ENCODE results near the gene IFNL4.
"Not testable (repeated sequence)": the region's sequence is repeated elsewhere in the genome, so short reads cannot be mapped to it uniquely, and the experiment has no call there.

The IFNL4 gene

DNA sequence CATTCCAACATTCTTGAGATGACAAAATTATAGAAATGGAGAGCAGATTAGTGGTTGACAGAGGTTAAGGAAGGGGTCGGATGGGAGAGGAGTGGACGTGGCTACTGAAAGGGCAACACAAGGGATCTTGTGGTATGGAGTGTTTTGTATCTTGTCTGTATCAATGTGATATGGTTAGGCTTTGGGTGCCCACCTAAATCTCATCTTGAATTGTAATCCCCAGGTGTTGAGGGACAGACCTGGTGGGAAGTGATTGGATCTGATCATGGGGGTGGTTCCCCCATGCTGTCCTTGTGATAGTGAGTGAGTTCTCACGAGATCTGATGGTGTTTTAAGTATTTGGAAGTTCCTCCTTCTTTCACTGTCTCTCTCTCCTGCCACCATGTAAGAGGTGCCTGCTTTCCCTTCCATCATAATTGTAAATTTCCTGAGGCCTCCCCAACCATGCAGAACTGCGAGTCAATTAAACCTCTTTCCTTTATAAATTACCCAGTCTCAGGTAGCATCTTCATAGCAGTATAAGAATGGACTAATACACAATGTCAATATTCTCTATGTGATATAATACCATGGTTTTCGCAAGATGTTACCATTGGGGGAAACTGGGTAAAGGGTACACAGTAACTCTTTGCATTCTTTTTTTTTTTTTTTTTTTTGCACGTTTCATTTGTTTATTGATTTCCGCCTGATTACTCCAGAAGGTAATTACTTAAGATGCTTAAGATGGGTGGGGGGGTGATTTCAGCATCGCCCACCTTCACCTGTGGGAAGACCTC lies 4.9 kb upstream of the IFNL4 start:
- TF ChIP-seq, protein P1, sequence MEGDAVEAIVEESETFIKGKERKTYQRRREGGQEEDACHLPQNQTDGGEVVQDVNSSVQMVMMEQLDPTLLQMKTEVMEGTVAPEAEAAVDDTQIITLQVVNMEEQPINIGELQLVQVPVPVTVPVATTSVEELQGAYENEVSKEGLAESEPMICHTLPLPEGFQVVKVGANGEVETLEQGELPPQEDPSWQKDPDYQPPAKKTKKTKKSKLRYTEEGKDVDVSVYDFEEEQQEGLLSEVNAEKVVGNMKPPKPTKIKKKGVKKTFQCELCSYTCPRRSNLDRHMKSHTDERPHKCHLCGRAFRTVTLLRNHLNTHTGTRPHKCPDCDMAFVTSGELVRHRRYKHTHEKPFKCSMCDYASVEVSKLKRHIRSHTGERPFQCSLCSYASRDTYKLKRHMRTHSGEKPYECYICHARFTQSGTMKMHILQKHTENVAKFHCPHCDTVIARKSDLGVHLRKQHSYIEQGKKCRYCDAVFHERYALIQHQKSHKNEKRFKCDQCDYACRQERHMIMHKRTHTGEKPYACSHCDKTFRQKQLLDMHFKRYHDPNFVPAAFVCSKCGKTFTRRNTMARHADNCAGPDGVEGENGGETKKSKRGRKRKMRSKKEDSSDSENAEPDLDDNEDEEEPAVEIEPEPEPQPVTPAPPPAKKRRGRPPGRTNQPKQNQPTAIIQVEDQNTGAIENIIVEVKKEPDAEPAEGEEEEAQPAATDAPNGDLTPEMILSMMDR (IDR thresholded peaks at IDR 0.05; ENCODE audit: insufficient read depth, missing control alignments): no peak
- FAIRE-seq (no peak), DNase-seq (ENCODE audit: insufficient read length, low spot score) (no peak)

DNA sequence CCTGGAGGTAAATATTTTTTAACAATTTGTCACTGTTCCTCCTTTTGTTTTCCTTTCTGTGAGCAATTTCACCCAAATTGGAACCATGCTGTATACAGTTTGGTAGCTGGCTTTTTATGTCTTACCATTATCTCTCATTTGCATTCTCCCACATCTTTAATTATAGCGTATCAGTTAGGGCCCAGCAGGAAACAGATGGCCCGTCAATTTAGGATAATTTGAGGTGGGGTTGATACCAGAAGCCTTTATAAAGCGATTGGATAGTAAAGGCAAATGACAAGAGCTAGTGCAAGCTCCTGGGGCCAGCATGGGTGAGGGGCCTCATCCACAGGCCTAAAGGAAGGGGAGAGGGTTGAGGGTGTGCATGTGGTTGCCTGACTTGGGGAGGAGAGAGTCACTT lies 3.8 kb upstream of the IFNL4 start:
- FAIRE-seq (no peak), DNase-seq (ENCODE audit: insufficient read length, low spot score) (no peak)
- TF ChIP-seq, protein P1 (IDR thresholded peaks at IDR 0.05; ENCODE audit: insufficient read depth, missing control alignments): no peak

DNA sequence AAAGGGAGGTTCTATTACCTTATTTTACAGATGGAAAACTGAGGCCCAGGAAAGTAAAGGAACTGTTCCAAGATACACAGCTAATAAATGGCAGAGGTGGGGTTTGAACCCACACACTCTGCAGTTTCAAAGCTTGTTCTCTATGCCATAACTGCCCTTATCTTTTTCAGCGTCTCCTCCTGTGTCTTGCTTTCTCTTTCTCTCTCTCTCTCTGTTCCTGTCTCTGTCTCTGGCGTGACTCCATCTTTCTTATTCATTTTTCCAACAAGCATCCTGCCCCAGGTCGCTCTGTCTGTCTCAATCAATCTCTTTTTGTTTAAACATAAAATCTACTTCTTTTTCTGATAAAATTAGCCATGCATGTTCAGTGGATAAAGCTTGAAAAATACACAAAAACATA lies 3.2 kb upstream of the IFNL4 start:
- no peak for FAIRE-seq
- DNase-seq (ENCODE audit: insufficient read length, low spot score): no peak
- TF ChIP-seq, protein P1 (IDR thresholded peaks at IDR 0.05; ENCODE audit: insufficient read depth, missing control alignments): no peak

DNA sequence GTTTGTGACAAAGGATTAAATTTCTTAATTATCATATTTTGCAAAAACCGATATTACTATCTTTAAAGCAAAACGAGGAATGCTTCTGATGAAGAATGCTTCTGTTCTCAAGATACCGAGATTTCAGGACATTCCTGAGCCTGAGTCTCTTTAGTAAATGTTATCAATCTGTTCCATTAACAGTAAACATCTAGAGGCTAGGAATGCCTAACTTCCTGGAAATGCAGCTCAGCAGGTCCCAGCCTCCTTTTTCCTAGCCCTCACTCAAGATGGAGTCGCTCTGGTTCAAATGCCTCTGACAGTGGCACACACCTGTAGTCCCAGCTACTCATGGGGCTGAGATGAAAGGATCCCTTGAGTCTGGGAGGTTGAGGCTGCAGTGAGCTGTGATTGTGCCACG lies 2.4 kb upstream of the IFNL4 start:
- TF ChIP-seq, protein P1 (IDR thresholded peaks at IDR 0.05; ENCODE audit: insufficient read depth, missing control alignments): no peak
- no peak for FAIRE-seq
- DNase-seq (ENCODE audit: insufficient read length, low spot score): no peak

DNA sequence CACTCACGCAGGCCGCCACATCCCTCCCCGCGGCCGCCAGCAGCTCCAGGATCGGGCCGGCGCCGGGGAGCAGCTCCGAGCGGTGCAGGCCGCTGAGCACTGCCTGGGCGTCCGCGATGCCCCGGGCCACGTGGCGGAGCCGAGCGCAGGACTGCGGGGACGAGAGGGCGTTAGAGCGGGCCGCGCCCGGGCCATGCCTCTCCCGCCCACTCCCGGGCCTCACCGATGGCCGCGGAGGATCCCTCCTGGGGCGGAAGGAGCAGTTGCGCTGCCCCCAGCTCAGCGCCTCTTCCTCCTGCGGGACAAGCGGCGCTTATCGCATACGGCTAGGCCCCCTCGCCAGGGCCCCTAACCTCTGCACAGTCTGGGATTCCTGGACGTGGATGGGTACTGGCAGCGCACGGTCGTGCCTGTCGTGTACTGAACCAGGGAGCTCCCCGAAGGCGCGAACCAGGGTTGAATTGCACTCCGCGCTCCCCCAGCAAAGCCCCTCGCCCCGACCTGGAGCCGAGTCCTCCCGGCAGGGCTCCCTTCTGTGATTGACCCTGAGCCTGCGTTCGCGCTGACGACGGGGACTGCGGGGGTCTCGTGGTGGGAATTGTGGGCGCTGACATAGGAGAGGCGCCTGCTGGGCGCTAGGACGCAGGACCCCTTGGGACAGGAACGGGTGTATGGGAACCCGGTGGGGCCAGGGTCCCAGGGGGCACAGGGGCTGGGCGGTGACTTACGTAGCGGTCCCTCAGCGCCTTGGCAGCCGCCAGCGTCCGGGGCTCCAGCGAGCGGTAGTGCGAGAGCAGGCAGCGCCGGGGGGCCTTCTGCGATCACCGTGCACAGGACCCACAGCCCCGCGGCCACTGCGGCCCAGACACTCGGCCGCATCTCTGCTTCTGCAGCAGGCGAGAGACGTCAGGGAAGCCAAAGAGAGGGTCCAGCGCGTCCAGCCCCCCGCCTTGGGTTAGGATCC lies 673 bp downstream of the IFNL4 start:
- TF ChIP-seq, protein P1 (IDR thresholded peaks at IDR 0.05; ENCODE audit: insufficient read depth, missing control alignments): no peak
- no peak for DNase-seq (ENCODE audit: insufficient read length, low spot score)

DNA sequence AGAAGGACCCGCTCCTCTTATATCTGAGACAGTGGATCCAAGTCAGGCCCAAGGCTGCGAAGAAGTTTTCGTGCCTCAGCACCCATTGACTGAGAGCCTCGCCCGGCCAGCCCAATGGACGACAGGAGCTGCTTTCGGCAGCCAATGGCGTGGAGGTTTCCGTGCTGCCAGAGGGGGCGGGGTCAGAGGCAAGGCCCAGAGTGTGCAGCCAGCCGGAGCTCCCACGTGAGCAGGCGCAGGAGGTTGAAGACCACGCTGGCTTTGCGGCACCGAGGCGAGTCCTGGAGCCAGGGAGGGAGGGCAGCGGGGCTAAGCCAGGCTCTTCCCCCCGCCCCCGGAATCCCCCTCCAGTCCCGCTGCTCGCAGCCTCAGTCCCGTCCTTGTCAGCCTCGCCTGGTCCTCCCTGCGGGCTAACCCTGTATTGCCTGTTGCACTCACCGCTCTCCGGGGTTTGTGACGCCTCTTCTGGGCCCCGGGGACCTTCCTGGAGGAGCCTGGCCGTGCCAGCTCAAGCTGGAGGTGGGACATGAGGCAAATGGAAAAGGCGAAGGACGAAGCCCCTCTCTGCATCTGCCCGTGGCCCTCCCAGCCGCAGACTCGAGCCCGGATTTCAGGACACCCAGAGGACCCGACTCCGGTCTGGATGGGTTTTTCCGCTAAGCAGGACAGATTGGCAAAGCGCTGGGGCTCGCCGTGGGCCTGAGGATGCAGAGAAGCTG lies 1.5 kb downstream of the IFNL4 start:
- no peak for FAIRE-seq
- DNase-seq (ENCODE audit: insufficient read length, low spot score): no peak
- TF ChIP-seq, protein P1 (IDR thresholded peaks at IDR 0.05; ENCODE audit: insufficient read depth, missing control alignments): no peak

More for the DNA sequence above, 673 bp downstream of the IFNL4 start:
- no peak for FAIRE-seq

DNA sequence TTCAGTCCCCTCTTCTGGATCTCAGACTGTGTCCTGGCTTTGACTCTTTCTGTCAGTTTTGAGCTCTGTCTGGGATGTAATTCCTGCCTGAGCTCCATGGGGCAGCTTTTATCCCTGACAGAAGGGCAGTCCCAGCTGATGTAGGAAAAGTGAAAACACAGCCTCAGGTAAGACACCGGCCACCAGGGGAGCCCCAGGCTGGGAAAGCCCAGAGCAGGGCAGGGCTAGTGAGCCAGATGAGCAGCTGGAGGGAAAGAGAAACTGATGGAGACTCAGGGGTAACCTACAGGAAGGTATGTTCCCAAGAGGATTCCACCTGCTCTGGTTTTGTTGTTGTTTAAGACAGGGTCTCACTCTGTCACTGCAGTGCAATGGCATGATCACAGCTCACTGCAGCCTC lies 3.5 kb downstream of the IFNL4 start:
- not testable (repeated sequence) for DNase-seq (ENCODE audit: insufficient read length, low spot score); FAIRE-seq

DNA sequence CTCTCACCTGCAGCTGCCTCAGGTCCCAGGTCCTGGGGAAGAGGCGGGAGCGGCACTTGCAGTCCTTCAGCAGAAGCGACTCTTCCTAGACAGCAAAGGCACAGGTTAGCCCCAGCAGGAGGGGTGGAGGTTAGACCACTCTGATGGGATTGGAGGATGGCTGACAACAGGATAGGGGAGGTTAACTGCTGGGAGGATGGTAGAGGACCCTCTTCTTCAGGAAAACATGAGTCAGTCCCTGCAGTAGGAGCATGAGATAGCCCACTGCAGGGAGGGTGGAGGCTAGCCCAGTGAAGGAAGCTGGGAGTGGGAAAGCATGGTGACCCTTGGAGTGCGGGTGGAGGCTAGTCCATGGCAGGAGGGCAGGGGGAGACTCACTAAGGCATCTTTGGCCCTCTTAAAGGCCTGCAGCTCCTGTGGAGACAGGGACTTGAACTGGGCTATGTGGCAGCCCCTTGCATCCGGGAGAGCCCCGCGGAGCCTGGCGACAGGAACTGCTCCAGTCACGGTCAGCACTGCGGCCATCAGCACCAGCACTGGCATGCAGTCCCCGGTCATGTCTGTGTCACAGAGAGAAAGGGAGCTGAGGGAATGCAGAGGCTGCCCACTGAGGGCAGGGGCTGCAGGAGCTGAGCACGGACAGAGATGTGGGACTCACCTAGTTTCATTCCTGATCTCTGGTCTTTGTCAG lies 4.1 kb downstream of the IFNL4 start, which contains the start of gene IFNL3:
IFNL3 (minus strand) TSS at position 597 of the 691 bp plus-strand sequence; CDS start at position 558, 39 bp downstream.
- not testable (repeated sequence) for FAIRE-seq; DNase-seq (ENCODE audit: insufficient read length, low spot score)

DNA sequence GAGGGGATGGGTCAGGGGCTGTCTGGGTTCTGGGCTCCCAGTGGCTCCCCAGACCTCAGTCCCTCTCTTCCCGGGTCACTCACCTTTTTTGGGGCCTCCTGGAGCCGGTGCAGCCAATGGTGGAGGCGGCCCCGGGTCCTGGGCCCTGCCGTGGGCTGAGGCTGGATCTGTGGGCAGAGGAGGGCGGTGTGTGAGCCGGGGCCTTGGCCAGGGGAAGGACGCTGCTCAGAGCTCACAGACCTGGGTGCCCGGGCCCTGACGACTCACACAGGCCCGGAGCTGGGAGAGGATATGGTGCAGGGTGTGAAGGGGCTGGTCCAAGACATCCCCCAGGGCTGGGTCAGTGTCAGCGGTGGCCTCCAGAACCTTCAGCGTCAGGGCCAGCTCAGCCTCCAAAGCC lies 4.9 kb downstream of the IFNL4 start:
- not testable (repeated sequence) for FAIRE-seq; DNase-seq (ENCODE audit: insufficient read length, low spot score)
